ENCODE measurements around the gene KCNAB1. TPM values are rescaled to one million over a fixed set of nuclear protein-coding genes. Genes with fewer than 3 reads are reported as not detected.

KCNAB1 gene
- total RNA-seq, 1 experiment from 2014 or later: not detected

GRCh38 chr3:156489462-156489911 lies 369.1 kb downstream of the KCNAB1 start:
- DNase-seq (ENCODE audit: low read depth, low spot score) (no peak), ATAC-seq (no peak)
- ChIA-PET CTCF (no interaction called here), POLR2A (no interaction called here), RAD21 (ENCODE audit: low non-redundant PET in 1 of 2, low total read pairs in 2 of 2, uncharacterized antibody in 2 of 2, unreplicated experiment in 2 of 2) (no interaction called here)
- Histone ChIP-seq H3K36me3 (ENCODE audit: control insufficient read depth in 1 of 2, insufficient read depth in 2 of 2, low read length in 2 of 2) (no peaks in the 10 kb centered on the region), H3K79me2 (ENCODE audit: insufficient read depth, low read length) (no peaks in the 10 kb centered on the region), H3K9me2 (ENCODE audit: insufficient read depth) (no peaks in the 10 kb centered on the region), H3K9ac (ENCODE audit: low read length) (no peak overlapping the region), H3K27ac (ENCODE audit: low read depth, low read length) (no peak overlapping the region), H4K20me1 (ENCODE audit: insufficient read depth) (no peaks in the 10 kb centered on the region), H2AFZ (ENCODE audit: low read depth, low read length, poor library complexity, severe bottlenecking) (no peak overlapping the region), H3K4me3 (replicated peaks in 1 of 2; ENCODE audit: low read depth in 1 of 2, low read length in 2 of 2) (no peak overlapping the region), H3K9me3 (ENCODE audit: control insufficient read depth in 1 of 2, insufficient read depth in 1 of 2, low read depth in 1 of 2, low read length in 2 of 2) (no peaks in the 10 kb centered on the region), H3K4me2 (ENCODE audit: low read length) (no peak overlapping the region), H3K27me3 (ENCODE audit: insufficient read depth, low read length) (no peaks in the 10 kb centered on the region), H3K4me1 (ENCODE audit: control insufficient read depth in 1 of 2, insufficient read depth in 2 of 2, low read length in 2 of 2) (peaks cover 0 to 9% of the 10 kb centered on the region in 2 experiments; a peak in 2 of 4 replicates)
- no TSS peak for BruUV-seq (replicated peaks)
- TF ChIP-seq SP1 (IDR thresholded peaks at IDR 0.05; ENCODE audit: low read depth): no peak
- TF ChIP-seq ZFX (IDR thresholded peaks at IDR 0.05): no peak
- TF ChIP-seq EZH2phosphoT487 (IDR thresholded peaks at IDR 0.05; ENCODE audit: borderline replicate concordance): no peak
- TF ChIP-seq CEBPB (IDR thresholded peaks at IDR 0.05; ENCODE audit: low read depth): no peak
- no peak for TF ChIP-seq SRF (IDR thresholded peaks at IDR 0.05; ENCODE audit: low read depth)
- no peak for TF ChIP-seq JUND (IDR thresholded peaks at IDR 0.05)
- no peak for TF ChIP-seq SIN3A (IDR thresholded peaks at IDR 0.05; ENCODE audit: low read depth)
- no peak for TF ChIP-seq CBX3 (IDR thresholded peaks at IDR 0.05; ENCODE audit: low read depth)
- intact Hi-C loops (cut with micrococcal nuclease): no loop called here

GRCh38 chr3:156491192-156491591 lies 370.8 kb downstream of the KCNAB1 start:
- 0 out of 4 replicates have a peak, but pooled peaks cover 0 to 5% of the 10 kb centered on the region in 2 experiments for H3K4me1 ChIP-seq (ENCODE audit: control insufficient read depth in 1 of 2, insufficient read depth in 2 of 2, low read length in 2 of 2)
- H3K4me3 ChIP-seq (replicated peaks in 1 of 2; ENCODE audit: low read depth in 1 of 2, low read length in 2 of 2): no peak overlapping the region
- ChIA-PET CTCF (interaction anchor here (0.8 to 3.3 kb wide), 3 partner anchors 17 to 41 kb away, joined by 3 to 8 read pairs (median 5); no protein-coding TSS in a partner anchor), POLR2A (no interaction called here), RAD21 (ENCODE audit: low non-redundant PET in 1 of 2, low total read pairs in 2 of 2, uncharacterized antibody in 2 of 2, unreplicated experiment in 2 of 2) (no interaction called here)
- ATAC-seq (no peak), DNase-seq (ENCODE audit: low read depth, low spot score) (no peak)
- no peaks in the 10 kb centered on the region for H3K79me2 ChIP-seq (ENCODE audit: insufficient read depth, low read length)
- no peaks in the 10 kb centered on the region for H4K20me1 ChIP-seq (ENCODE audit: insufficient read depth)
- no peak overlapping the region for H2AFZ ChIP-seq (ENCODE audit: low read depth, low read length, poor library complexity, severe bottlenecking)
- no peaks in the 10 kb centered on the region for H3K9me3 ChIP-seq (ENCODE audit: control insufficient read depth in 1 of 2, insufficient read depth in 1 of 2, low read depth in 1 of 2, low read length in 2 of 2)
- intact Hi-C loops (cut with micrococcal nuclease): no loop called here
- no peak overlapping the region for H3K9ac ChIP-seq (ENCODE audit: low read length)
- H3K4me2 ChIP-seq (ENCODE audit: low read length): no peak overlapping the region
- no peaks in the 10 kb centered on the region for H3K36me3 ChIP-seq (ENCODE audit: control insufficient read depth in 1 of 2, insufficient read depth in 2 of 2, low read length in 2 of 2)
- BruUV-seq (replicated peaks): no TSS peak
- no peaks in the 10 kb centered on the region for H3K9me2 ChIP-seq (ENCODE audit: insufficient read depth)
- no peaks in the 10 kb centered on the region for H3K27me3 ChIP-seq (ENCODE audit: insufficient read depth, low read length)
- H3K27ac ChIP-seq (ENCODE audit: low read depth, low read length): no peak overlapping the region
- TF ChIP-seq REST (IDR thresholded peaks at IDR 0.05; ENCODE audit: low read depth) (no peak), SRF (IDR thresholded peaks at IDR 0.05; ENCODE audit: low read depth) (no peak), SP1 (IDR thresholded peaks at IDR 0.05; ENCODE audit: low read depth) (no peak), ZFX (IDR thresholded peaks at IDR 0.05) (no peak), EZH2 (IDR thresholded peaks at IDR 0.05) (no peak), EZH2phosphoT487 (IDR thresholded peaks at IDR 0.05; ENCODE audit: borderline replicate concordance) (no peak), FOSL1 (IDR thresholded peaks at IDR 0.05; ENCODE audit: low read depth) (no peak), ZBTB33 (IDR thresholded peaks at IDR 0.05; ENCODE audit: extremely low read depth, insufficient replicate concordance, low read length) (no peak), YY1 (IDR thresholded peaks at IDR 0.05; ENCODE audit: extremely low read depth, insufficient replicate concordance, low read depth, low read length) (no peak), ATF3 (IDR thresholded peaks at IDR 0.05) (no peak), CBX3 (IDR thresholded peaks at IDR 0.05; ENCODE audit: low read depth) (no peak), MAX (IDR thresholded peaks at IDR 0.05) (no peak), POLR2AphosphoS5 (IDR thresholded peaks at IDR 0.05; ENCODE audit: low read depth, low read length) (no peak)

Data from HCT116 (cell line).